ENCODE results near the gene TRIB2.

DNA sequence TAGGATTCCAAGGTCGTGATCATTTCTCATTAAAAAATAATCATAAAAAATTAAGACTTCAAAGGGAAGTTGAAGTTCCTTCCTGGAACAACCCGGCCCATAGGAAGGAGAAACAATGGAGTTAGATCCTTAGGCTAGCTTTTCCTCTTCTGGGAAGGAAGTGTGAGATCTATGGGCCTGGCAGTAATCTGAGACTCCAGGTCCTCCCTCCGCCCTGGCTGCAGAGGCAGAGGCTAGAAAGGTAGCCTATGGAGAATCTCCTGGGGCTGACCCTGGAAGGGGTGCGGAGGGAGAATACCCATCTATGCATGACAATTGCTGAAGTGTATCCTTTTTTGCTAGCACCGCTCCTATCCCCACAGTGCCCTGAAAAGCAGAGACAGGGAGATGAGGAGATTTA lies 37.9 kb downstream of the TRIB2 start:
- TF ChIP-seq FOXP2 (optimal IDR thresholded peaks at IDR 0.05; ENCODE audit: borderline replicate concordance, extremely low read depth, extremely low read length, insufficient read depth) (no peak), TAF1 (IDR thresholded peaks at IDR 0.05; ENCODE audit: borderline replicate concordance, insufficient read depth, low read length) (no peak)
- TF ChIP-seq, protein P1, sequence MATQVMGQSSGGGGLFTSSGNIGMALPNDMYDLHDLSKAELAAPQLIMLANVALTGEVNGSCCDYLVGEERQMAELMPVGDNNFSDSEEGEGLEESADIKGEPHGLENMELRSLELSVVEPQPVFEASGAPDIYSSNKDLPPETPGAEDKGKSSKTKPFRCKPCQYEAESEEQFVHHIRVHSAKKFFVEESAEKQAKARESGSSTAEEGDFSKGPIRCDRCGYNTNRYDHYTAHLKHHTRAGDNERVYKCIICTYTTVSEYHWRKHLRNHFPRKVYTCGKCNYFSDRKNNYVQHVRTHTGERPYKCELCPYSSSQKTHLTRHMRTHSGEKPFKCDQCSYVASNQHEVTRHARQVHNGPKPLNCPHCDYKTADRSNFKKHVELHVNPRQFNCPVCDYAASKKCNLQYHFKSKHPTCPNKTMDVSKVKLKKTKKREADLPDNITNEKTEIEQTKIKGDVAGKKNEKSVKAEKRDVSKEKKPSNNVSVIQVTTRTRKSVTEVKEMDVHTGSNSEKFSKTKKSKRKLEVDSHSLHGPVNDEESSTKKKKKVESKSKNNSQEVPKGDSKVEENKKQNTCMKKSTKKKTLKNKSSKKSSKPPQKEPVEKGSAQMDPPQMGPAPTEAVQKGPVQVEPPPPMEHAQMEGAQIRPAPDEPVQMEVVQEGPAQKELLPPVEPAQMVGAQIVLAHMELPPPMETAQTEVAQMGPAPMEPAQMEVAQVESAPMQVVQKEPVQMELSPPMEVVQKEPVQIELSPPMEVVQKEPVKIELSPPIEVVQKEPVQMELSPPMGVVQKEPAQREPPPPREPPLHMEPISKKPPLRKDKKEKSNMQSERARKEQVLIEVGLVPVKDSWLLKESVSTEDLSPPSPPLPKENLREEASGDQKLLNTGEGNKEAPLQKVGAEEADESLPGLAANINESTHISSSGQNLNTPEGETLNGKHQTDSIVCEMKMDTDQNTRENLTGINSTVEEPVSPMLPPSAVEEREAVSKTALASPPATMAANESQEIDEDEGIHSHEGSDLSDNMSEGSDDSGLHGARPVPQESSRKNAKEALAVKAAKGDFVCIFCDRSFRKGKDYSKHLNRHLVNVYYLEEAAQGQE (IDR thresholded peaks at IDR 0.05; ENCODE audit: insufficient read depth in 1 of 2, low read depth in 2 of 2, low read length in 2 of 2): no peak
